CD14-positive monocyte (primary cell): Measurements from ENCODE around the gene CBX6. TPM values are rescaled to one million over a fixed set of nuclear protein-coding genes. Genes with fewer than 3 reads are reported as not detected.

ENCODE experiments used
- DNase-seq, 3 donors: peaks; one replicate each; pipeline ENCODE4 v3.0.0-alpha.2; 2011 to 2022
- H2AFZ ChIP-seq: 2 replicates; pipeline ENCODE4 v1.6.0; 2012; ENCODE audit warnings: mild to moderate bottlenecking, low read depth, low read length, inconsistent platforms; ENCODE audit not compliant: insufficient read depth, poor library complexity, severe bottlenecking
- H3K27ac ChIP-seq, 2 donors: 1 replicate in 1 of 2; 2 replicates in 1 of 2; pipeline ENCODE4 v1.5.1; 2012 to 2013; ENCODE audit warnings: low read length in 2 of 2, control low read depth in 1 of 2, inconsistent platforms in 1 of 2, low read depth in 1 of 2, mild to moderate bottlenecking in 1 of 2
- H3K27me3 ChIP-seq, 2 donors: one replicate each; pipeline versions ENCODE4 v1.6.0 to v1.6.1; 2011 to 2013; ENCODE audit warnings: low read length in 2 of 2; ENCODE audit not compliant: control insufficient read depth in 2 of 2, insufficient read depth in 2 of 2
- H3K36me3 ChIP-seq, 2 donors: replicated peaks in 1 of 2; 1 replicate in 1 of 2; 2 replicates in 1 of 2; pipeline versions ENCODE4 v1.5.1 to v1.6.1; 2012 to 2013; ENCODE audit warnings: low read length in 2 of 2, control low read depth in 1 of 2, inconsistent platforms in 1 of 2, mild to moderate bottlenecking in 1 of 2; ENCODE audit not compliant: insufficient read depth in 2 of 2, control insufficient read depth in 1 of 2
- H3K4me1 ChIP-seq, 2 donors: 1 replicate in 1 of 2; 2 replicates in 1 of 2; pipeline versions ENCODE4 v1.5.1 to v1.6.1; 2012 to 2013; ENCODE audit warnings: low read length in 2 of 2, control low read depth in 1 of 2, inconsistent platforms in 1 of 2, mild to moderate bottlenecking in 1 of 2, moderate library complexity in 1 of 2; ENCODE audit not compliant: insufficient read depth in 2 of 2, control insufficient read depth in 1 of 2
- H3K4me2 ChIP-seq: replicated peaks from 2 replicates; pipeline ENCODE3; 2012; ENCODE audit warnings: low read length, moderate library complexity, mild to moderate bottlenecking; ENCODE audit not compliant: poor library complexity, severe bottlenecking; ENCODE audit errors: extremely low read depth
- H3K4me3 ChIP-seq, 3 experiments: fragments of 200-600 bp in 1 of 3; sonication (generic) in 1 of 3; replicated peaks in 1 of 3; 1 replicate in 2 of 3; 2 replicates in 1 of 3; pipeline ENCODE4 v1.5.1; 2011 to 2013; ENCODE audit warnings: low read length in 3 of 3, mild to moderate bottlenecking in 3 of 3, control low read depth in 2 of 3, low read depth in 2 of 3, inconsistent platforms in 1 of 3, moderate library complexity in 1 of 3
- H3K79me2 ChIP-seq: 2 replicates; pipeline ENCODE4 v1.6.0; 2012; ENCODE audit warnings: mild to moderate bottlenecking, control low read depth, inconsistent platforms, low read length, moderate library complexity; ENCODE audit not compliant: insufficient read depth
- H3K9ac ChIP-seq: 2 replicates; pipeline ENCODE4 v1.6.0; 2017; ENCODE audit warnings: low read length, mild to moderate bottlenecking; ENCODE audit not compliant: insufficient read depth, poor library complexity, severe bottlenecking
- H3K9me3 ChIP-seq, 2 donors: replicated peaks in 1 of 2; 1 replicate in 1 of 2; 2 replicates in 1 of 2; pipeline versions ENCODE4 v1.5.1 to v1.6.1; 2012 to 2013; ENCODE audit warnings: low read length in 2 of 2, control low read depth in 1 of 2; ENCODE audit not compliant: control insufficient read depth in 1 of 2, insufficient read depth in 1 of 2
- H4K20me1 ChIP-seq: 2 replicates; pipeline ENCODE4 v1.6.0; 2012; ENCODE audit warnings: mild to moderate bottlenecking, low read length, control low read depth, moderate library complexity; ENCODE audit not compliant: insufficient read depth
- H3K27ac Mint-ChIP-seq, 7 donors: one replicate each; pipeline ENCODE4 v1.8.0; 2020; ENCODE audit warnings: mild to moderate bottlenecking in 7 of 7, mixed read lengths in 7 of 7, moderate library complexity in 6 of 7, inconsistent platforms in 2 of 7
- H3K27me3 Mint-ChIP-seq, 3 donors: one replicate each; pipeline ENCODE4 v1.8.0; 2021 to 2022; ENCODE audit warnings: low read depth in 3 of 3, mild to moderate bottlenecking in 3 of 3, mixed read lengths in 3 of 3, moderate library complexity in 3 of 3, inconsistent platforms in 1 of 3
- H3K36me3 Mint-ChIP-seq, 2 donors: one replicate each; pipeline ENCODE4 v1.8.0; 2020; ENCODE audit warnings: mixed read lengths in 2 of 2, inconsistent platforms in 1 of 2, mild to moderate bottlenecking in 1 of 2
- H3K4me1 Mint-ChIP-seq: one replicate; pipeline ENCODE4 v1.8.0; 2020; ENCODE audit warnings: mild to moderate bottlenecking, mixed read lengths
- H3K4me3 Mint-ChIP-seq, 2 donors: one replicate each; pipeline ENCODE4 v1.8.0; 2020; ENCODE audit warnings: mild to moderate bottlenecking in 2 of 2, mixed read lengths in 2 of 2, moderate library complexity in 1 of 2
- H3K9me3 Mint-ChIP-seq, 7 donors: one replicate each; pipeline ENCODE4 v1.8.0; 2020 to 2022; ENCODE audit warnings: mixed read lengths in 7 of 7, mild to moderate bottlenecking in 6 of 7, moderate library complexity in 6 of 7, inconsistent platforms in 2 of 7
- CTCF ChIP-seq: fragments of 200-600 bp; IDR thresholded peaks from one replicate; pipeline ENCODE4 v1.8.0; 2022; ENCODE audit warnings: antibody characterized with exemption, mild to moderate bottlenecking
- WGBS: methylation state at CpG from one replicate; pipeline ENCODE4 v1.1.5; 2013; ENCODE audit warnings: missing lambda C conversion rate; ENCODE audit not compliant: insufficient coverage; 5-methylcytosine and 5-hydroxymethylcytosine counted together
- intact Hi-C, 2 donors: fragments of 100-400 bp; cut with micrococcal nuclease; formaldehyde crosslinking; loops; one replicate each; pipeline versions ENCODE4 v1.15.0 to v1.15.1; 2023
- polyA plus RNA-seq, 3 donors: library from polyadenylated mRNA; depleted of rRNA in 1 of 3; unstranded in 2 of 3; stranded (reverse) in 1 of 3; fragments of 300-500 nt in 2 of 3; fragments of >200 nt in 1 of 3; fragmentation: Illumina TruSeq in 2 of 3; gene quantifications; 1 replicate in 2 of 3; 2 replicates in 1 of 3; pipeline ENCODE4 v1.2.3, GENCODE V29; 2012 to 2021

CBX6 gene
- polyA plus RNA-seq, 3 donors = 2.1 to 26.7 (median 5.0) TPM

- peaks cover 0 to under 1% of the 10 kb centered on the region in 2 donors for H3K9me3 ChIP-seq
- WGBS = 77% methylated on average over 6 of the region's 6 CpGs
- Mint-ChIP-seq H3K4me1 (no peaks in the 10 kb centered on the region), H3K36me3 (no peaks in the 10 kb centered on the region), H3K9me3 (peaks cover 0 to 2% (median 0%) of the 10 kb centered on the region in 7 donors), H3K4me3 (no peak overlapping the region), H3K27me3 (peaks cover 34 to 49% (median 36%) of the 10 kb centered on the region in 3 donors), H3K27ac (no peak overlapping the region)
- no peak overlapping the region for H3K4me3 ChIP-seq
- no peak overlapping the region for H3K27ac ChIP-seq
- no peak overlapping the region for H3K9ac ChIP-seq
- H3K79me2 ChIP-seq = no peaks in the 10 kb centered on the region
- intact Hi-C loops = no loop called here
- H3K4me1 ChIP-seq = no peaks in the 10 kb centered on the region
- H3K4me2 ChIP-seq = no peak overlapping the region
- H4K20me1 ChIP-seq = no peaks in the 10 kb centered on the region
- no peak for TF ChIP-seq CTCF
- peaks cover 11 to 21% of the 10 kb centered on the region in 2 donors for H3K27me3 ChIP-seq
- H2AFZ ChIP-seq = no peak overlapping the region
- no peak for DNase-seq
- H3K36me3 ChIP-seq = no peaks in the 10 kb centered on the region
Measured at GRCh38 chr22:38849811-38850210, 22.2 kb downstream of the CBX6 start.

- WGBS = no CpG with 5 or more reads among the region's 1 CpG
- Mint-ChIP-seq H3K27ac (no peak overlapping the region), H3K9me3 (peaks cover 0 to 11% (median 7%) of the 10 kb centered on the region in 7 donors), H3K27me3 (peaks cover 54 to 72% (median 54%) of the 10 kb centered on the region in 3 donors), H3K4me3 (peak overlapping the region in 1 of 2 donors; percentile 36), H3K36me3 (peaks cover 9% of the 10 kb centered on the region in 2 donors), H3K4me1 (peaks cover 10% of the 10 kb centered on the region)
- no peak overlapping the region for H3K9ac ChIP-seq
- H3K4me1 ChIP-seq = peaks cover 7 to 15% of the 10 kb centered on the region in 2 donors
- no peak for TF ChIP-seq CTCF
- H3K4me3 ChIP-seq = no peak overlapping the region
- H3K79me2 ChIP-seq = no peaks in the 10 kb centered on the region
- no peaks in the 10 kb centered on the region for H4K20me1 ChIP-seq
- H3K36me3 ChIP-seq = no peaks in the 10 kb centered on the region
- intact Hi-C loops = no loop called here
- H3K27ac ChIP-seq = no peak overlapping the region
- no peak for DNase-seq
- H3K9me3 ChIP-seq = peaks cover 0 to 14% of the 10 kb centered on the region in 2 donors
- no peak overlapping the region for H3K4me2 ChIP-seq
- H3K27me3 ChIP-seq = peaks cover 32 to 45% of the 10 kb centered on the region in 2 donors
- no peak overlapping the region for H2AFZ ChIP-seq
Measured at GRCh38 chr22:38846412-38846811, 25.6 kb downstream of the CBX6 start.
